Measurements from ENCODE around the gene ADAMTS8. TPM values are rescaled to one million over a fixed set of nuclear protein-coding genes. Genes with fewer than 3 reads are reported as not detected.

The ADAMTS8 gene
- polyA plus RNA-seq, 1 donor (not counting 4 experiments of a cell fraction or from before 2014, with no cell fraction given): not detected

DNA sequence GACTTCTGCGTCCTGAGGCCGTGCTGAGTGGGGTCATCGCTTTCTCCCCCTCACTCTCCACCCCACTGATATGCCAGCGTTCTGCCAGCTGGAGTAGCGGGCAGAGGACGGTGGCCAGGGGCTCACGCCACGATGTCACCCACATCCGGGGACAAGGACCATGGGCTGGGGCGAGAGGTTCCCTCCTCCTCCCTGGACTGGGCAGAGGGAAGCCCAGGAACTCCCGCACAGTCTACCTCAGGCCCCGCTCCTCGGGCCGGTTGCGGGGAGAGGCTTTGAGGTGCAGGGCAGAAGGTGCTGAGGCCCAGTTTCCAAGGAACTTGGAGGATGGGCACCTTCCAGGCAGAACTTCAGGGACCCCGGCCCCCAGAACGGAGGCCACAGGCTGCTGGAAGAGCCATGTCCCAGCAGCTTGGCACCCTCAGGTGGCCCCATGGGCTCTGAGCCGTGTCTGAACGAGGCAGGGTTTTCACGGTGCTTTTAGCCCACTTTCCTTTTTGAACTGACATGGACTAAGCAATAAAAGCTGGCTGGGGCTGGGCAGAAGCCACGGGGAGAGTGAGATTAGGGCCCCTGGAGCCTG, 45.5 kb upstream of the ADAMTS8 start:
- H4K20me1 ChIP-seq (ENCODE audit: control insufficient read depth, extremely low read depth, insufficient read depth, low read length): no peaks in the 10 kb centered on the region
- TF ChIP-seq CTCF (optimal IDR thresholded peaks at IDR 0.05 in 1 of 3, IDR thresholded peaks at IDR 0.05 in 1 of 3, conservative IDR thresholded peaks at IDR 0.05 in 1 of 3; ENCODE audit: extremely low read depth in 1 of 3, insufficient read depth in 2 of 3, low read length in 3 of 3) (no peak), EZH2 (IDR thresholded peaks at IDR 0.05; ENCODE audit: low read length) (no peak)
- no peaks in the 10 kb centered on the region for H3K27me3 ChIP-seq (ENCODE audit: control insufficient read depth, extremely low read depth, insufficient read depth, low read length)
- no peaks in the 10 kb centered on the region for H3K9me1 ChIP-seq (ENCODE audit: control insufficient read depth, extremely low read depth, insufficient read depth, low read length)
- H3K9me3 ChIP-seq (ENCODE audit: control insufficient read depth, low read depth, low read length): no peaks in the 10 kb centered on the region
- dilution Hi-C loops (cut with MboI; ENCODE audit: extremely low pct_ligation_motif_present, low sequenced_read_pairs): no loop called here
- H3K4me3 ChIP-seq (ENCODE audit: control insufficient read depth in 2 of 3, extremely low read depth in 1 of 3, insufficient read depth in 2 of 3, low read depth in 1 of 3, low read length in 3 of 3): no peak overlapping the region
- no peak overlapping the region for H3K27ac ChIP-seq (ENCODE audit: control insufficient read depth, insufficient read depth, low read length)
- no peaks in the 10 kb centered on the region for H3K79me2 ChIP-seq (ENCODE audit: control insufficient read depth, insufficient read depth, low read length)
- DNase-seq (ENCODE audit: low read depth, low spot score): no peak
- no peak overlapping the region for H3K4me2 ChIP-seq (ENCODE audit: control insufficient read depth, extremely low read depth, insufficient read depth, low read depth, low read length)
- H3K9ac ChIP-seq (ENCODE audit: control insufficient read depth, extremely low read depth, insufficient read depth, low read length): no peak overlapping the region
- no peak for FAIRE-seq
- H2AFZ ChIP-seq (ENCODE audit: control insufficient read depth, low read length): no peak overlapping the region
- H3K36me3 ChIP-seq (ENCODE audit: control insufficient read depth in 2 of 2, extremely low read depth in 1 of 2, insufficient read depth in 2 of 2, low read length in 2 of 2): no peaks in the 10 kb centered on the region
- no peaks in the 10 kb centered on the region for H3K4me1 ChIP-seq (ENCODE audit: control insufficient read depth, extremely low read depth, insufficient read depth, low read length)

GRCh38 chr11:130473056-130473794, 44.8 kb upstream of the ADAMTS8 start:
- Histone ChIP-seq H3K9me1 (ENCODE audit: control insufficient read depth, extremely low read depth, insufficient read depth, low read length) (no peaks in the 10 kb centered on the region), H2AFZ (ENCODE audit: control insufficient read depth, low read length) (no peak overlapping the region), H3K27me3 (ENCODE audit: control insufficient read depth, extremely low read depth, insufficient read depth, low read length) (no peaks in the 10 kb centered on the region)

More at GRCh38 chr11:130473056-130473794, 44.8 kb upstream of the ADAMTS8 start:
- TF ChIP-seq EZH2 (IDR thresholded peaks at IDR 0.05; ENCODE audit: low read length) (no peak), CTCF (optimal IDR thresholded peaks at IDR 0.05 in 1 of 3, IDR thresholded peaks at IDR 0.05 in 1 of 3, conservative IDR thresholded peaks at IDR 0.05 in 1 of 3; ENCODE audit: extremely low read depth in 1 of 3, insufficient read depth in 2 of 3, low read length in 3 of 3) (no peak)
- no peaks in the 10 kb centered on the region for H3K36me3 ChIP-seq (ENCODE audit: control insufficient read depth in 2 of 2, extremely low read depth in 1 of 2, insufficient read depth in 2 of 2, low read length in 2 of 2)
- DNase-seq (ENCODE audit: low read depth, low spot score) (no peak), FAIRE-seq (no peak)
- H3K9ac ChIP-seq (ENCODE audit: control insufficient read depth, extremely low read depth, insufficient read depth, low read length): no peak overlapping the region
- no peaks in the 10 kb centered on the region for H4K20me1 ChIP-seq (ENCODE audit: control insufficient read depth, extremely low read depth, insufficient read depth, low read length)
- no peaks in the 10 kb centered on the region for H3K4me1 ChIP-seq (ENCODE audit: control insufficient read depth, extremely low read depth, insufficient read depth, low read length)
- no peak overlapping the region for H3K4me3 ChIP-seq (ENCODE audit: control insufficient read depth in 2 of 3, extremely low read depth in 1 of 3, insufficient read depth in 2 of 3, low read depth in 1 of 3, low read length in 3 of 3)
- no peaks in the 10 kb centered on the region for H3K79me2 ChIP-seq (ENCODE audit: control insufficient read depth, insufficient read depth, low read length)
- H3K9me3 ChIP-seq (ENCODE audit: control insufficient read depth, low read depth, low read length): no peaks in the 10 kb centered on the region
- no peak overlapping the region for H3K4me2 ChIP-seq (ENCODE audit: control insufficient read depth, extremely low read depth, insufficient read depth, low read depth, low read length)
- dilution Hi-C loops (cut with MboI; ENCODE audit: extremely low pct_ligation_motif_present, low sequenced_read_pairs): no loop called here
- no peak overlapping the region for H3K27ac ChIP-seq (ENCODE audit: control insufficient read depth, insufficient read depth, low read length)
